Suprapubic skin (tissue), 4 donors: ENCODE measurements around the gene SDR42E1.

Source experiments
- POLR2A ChIP-seq, 2 donors: fragments of 450-650 bp; IDR thresholded peaks; one replicate each; pipeline ENCODE4 v1.6.1; 2017; ENCODE audit warnings: antibody characterized with exemption in 2 of 2, mild to moderate bottlenecking in 2 of 2, moderate library complexity in 2 of 2
- POLR2AphosphoS5 ChIP-seq, 3 donors: sonication (generic); formaldehyde crosslinking; IDR thresholded peaks; one replicate each; pipeline ENCODE4 v1.6.1; 2017; ENCODE audit warnings: antibody characterized with exemption in 3 of 3
- TF ChIP-seq, protein P1 (sequence below), 2 donors: fragments of 200-600 bp in 1 of 2; fragments of 450-650 bp in 1 of 2; sonication (generic) in 1 of 2; IDR thresholded peaks; one replicate each; pipeline ENCODE4 v1.5.1; 2016 to 2019; ENCODE audit warnings: antibody characterized with exemption in 2 of 2, mild to moderate bottlenecking in 1 of 2, moderate library complexity in 1 of 2

- TF ChIP-seq, protein P1, sequence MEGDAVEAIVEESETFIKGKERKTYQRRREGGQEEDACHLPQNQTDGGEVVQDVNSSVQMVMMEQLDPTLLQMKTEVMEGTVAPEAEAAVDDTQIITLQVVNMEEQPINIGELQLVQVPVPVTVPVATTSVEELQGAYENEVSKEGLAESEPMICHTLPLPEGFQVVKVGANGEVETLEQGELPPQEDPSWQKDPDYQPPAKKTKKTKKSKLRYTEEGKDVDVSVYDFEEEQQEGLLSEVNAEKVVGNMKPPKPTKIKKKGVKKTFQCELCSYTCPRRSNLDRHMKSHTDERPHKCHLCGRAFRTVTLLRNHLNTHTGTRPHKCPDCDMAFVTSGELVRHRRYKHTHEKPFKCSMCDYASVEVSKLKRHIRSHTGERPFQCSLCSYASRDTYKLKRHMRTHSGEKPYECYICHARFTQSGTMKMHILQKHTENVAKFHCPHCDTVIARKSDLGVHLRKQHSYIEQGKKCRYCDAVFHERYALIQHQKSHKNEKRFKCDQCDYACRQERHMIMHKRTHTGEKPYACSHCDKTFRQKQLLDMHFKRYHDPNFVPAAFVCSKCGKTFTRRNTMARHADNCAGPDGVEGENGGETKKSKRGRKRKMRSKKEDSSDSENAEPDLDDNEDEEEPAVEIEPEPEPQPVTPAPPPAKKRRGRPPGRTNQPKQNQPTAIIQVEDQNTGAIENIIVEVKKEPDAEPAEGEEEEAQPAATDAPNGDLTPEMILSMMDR (IDR thresholded peaks at IDR 0.05) = no peak
- TF ChIP-seq POLR2A (IDR thresholded peaks at IDR 0.05) (no peak), POLR2AphosphoS5 (IDR thresholded peaks at IDR 0.05) (no peak)
These were observed 65.1 kb downstream of the SDR42E1 start for GRCh38 chr16:81946206-81946605.
